NCI-H69 (cell line): Measurements from ENCODE around the gene ZNF112.

Source experiments
- DNase-seq: peaks from one replicate; lab custom pipeline; 2025; lab: John Stamatoyannopoulos, UW

Gene ZNF112

DNA sequence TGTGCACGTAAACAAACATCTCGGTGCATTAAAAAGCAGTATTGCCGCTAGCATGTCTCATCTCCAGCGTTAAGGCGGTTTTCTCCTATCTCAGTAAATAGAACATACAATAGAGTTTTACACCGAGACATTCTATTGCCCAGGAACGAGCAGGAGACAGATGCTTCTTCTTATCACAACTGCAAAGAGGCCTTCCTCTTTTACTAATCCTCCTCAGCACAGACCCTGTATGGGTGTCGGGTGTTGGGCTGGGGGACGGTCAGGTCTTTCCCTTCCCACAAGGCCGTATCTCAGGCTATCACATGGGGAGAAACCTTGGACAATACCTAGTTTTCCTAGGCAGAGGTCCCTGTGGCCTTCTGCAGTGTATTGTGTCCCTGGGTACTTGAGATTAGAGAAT is 75.6 kb downstream of the ZNF112 start:
- DNase-seq: no peak

DNA sequence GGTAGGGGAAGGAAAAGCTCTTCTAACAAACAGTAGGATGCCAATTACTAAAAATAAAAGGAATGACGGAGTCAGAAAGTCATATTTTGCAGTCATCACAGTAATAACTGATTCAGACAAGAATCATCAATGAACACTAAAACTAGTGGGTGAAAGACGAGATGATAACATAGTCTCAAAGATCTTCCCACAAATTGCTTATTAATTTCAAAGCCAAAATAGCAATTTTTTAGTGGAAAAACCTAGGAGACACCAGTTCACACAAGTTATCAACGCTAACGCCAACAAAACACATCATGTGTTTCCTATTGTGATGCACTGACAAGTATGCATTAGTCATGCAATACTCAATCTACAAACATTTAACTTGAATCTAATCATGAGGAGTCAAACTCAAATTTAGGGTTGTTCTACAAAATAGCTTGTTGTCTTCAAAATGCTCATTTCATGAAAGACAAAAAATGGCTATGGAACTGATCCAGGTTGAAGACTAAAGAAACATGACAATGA is 78.2 kb downstream of the ZNF112 start:
- DNase-seq: no peak

DNA sequence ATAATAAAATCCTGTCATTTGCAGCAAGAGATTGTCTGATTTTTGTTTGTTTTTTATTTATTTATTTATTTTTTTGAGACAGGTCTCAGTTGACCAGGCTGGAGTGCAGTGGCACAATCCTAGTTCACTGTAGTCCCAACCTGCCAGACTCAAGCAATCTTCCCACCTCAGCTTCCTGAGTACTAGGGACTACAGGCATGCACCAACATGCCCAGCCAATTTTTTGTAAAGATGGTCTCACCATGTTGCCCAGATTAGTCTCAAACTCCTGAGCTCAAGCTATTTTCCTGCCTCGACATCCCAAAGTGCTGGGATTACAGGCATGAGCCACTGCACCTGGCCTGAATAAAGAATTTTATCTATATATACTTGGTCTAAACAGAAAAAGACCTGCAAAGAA is 79.1 kb downstream of the ZNF112 start:
- DNase-seq: no peak
